Thyroid gland (tissue), 4 donors: ENCODE results near the gene PSME1. TPM values are rescaled to one million over a fixed set of nuclear protein-coding genes. Genes with fewer than 3 reads are reported as not detected.

Experiments
- DNase-seq, 2 donors: peaks; one replicate each; pipeline ENCODE4 v3.0.0-alpha.2; 2019
- H3K27ac ChIP-seq, 3 donors: fragments of 200-600 bp; sonication (generic); 1 replicate in 2 of 3; 2 replicates in 1 of 3; pipeline ENCODE4 v1.5.1; 2016 to 2019; ENCODE audit warnings: mild to moderate bottlenecking in 1 of 3, moderate library complexity in 1 of 3
- H3K27me3 ChIP-seq: fragments of 200-600 bp; sonication (generic); one replicate; pipeline ENCODE4 v1.5.1; 2019
- H3K36me3 ChIP-seq, 2 donors: fragments of 200-600 bp; sonication (generic); one replicate each; pipeline ENCODE4 v1.5.1; 2016 to 2019
- H3K4me1 ChIP-seq, 2 donors: fragments of 200-600 bp; sonication (generic); one replicate each; pipeline ENCODE4 v1.5.1; 2017 to 2019
- H3K4me3 ChIP-seq, 3 donors: fragments of 200-600 bp; sonication (generic); replicated peaks in 1 of 3; 1 replicate in 2 of 3; 2 replicates in 1 of 3; pipeline ENCODE4 v1.5.1; 2016; ENCODE audit warnings: mild to moderate bottlenecking in 1 of 3
- H3K9me3 ChIP-seq: fragments of 200-600 bp; sonication (generic); one replicate; pipeline ENCODE4 v1.5.1; 2017
- CTCF ChIP-seq, 6 experiments: fragments of 200-600 bp in 3 of 6; fragments of 450-650 bp in 3 of 6; sonication (generic) in 3 of 6; IDR thresholded peaks; one replicate each; pipeline ENCODE4 v1.5.1; 2016 to 2019; ENCODE audit warnings: antibody characterized with exemption in 6 of 6, mild to moderate bottlenecking in 2 of 6, inconsistent platforms in 1 of 6, moderate library complexity in 1 of 6
- POLR2A ChIP-seq, 2 donors: fragments of 450-650 bp; IDR thresholded peaks; one replicate each; pipeline ENCODE4 v1.6.1; 2017; ENCODE audit warnings: antibody characterized with exemption in 2 of 2, mild to moderate bottlenecking in 2 of 2, moderate library complexity in 1 of 2
- WGBS, 2 donors: methylation state at CpG; one replicate each; pipeline ENCODE4 v1.1.5; 2017; 5-methylcytosine and 5-hydroxymethylcytosine counted together
- intact Hi-C: fragments of 100-400 bp; cut with DNase I; formaldehyde crosslinking; loops from one replicate; pipeline ENCODE4 v1.15.1; 2023
- total RNA-seq, 4 donors: library from RNA; depleted of rRNA; stranded (reverse); fragments of >200 nt; gene quantifications; one replicate each; pipeline ENCODE4 v1.2.3, GENCODE V29; 2016

The PSME1 gene
- total RNA-seq, 4 donors from 2014 or later, result 117 to 193 (median 186) TPM

- no peaks in the 10 kb centered on the region for H3K27me3 ChIP-seq
- H3K4me1 ChIP-seq, result peaks cover 15 to 28% of the 10 kb centered on the region in 2 donors
- WGBS, 2 donors, result 71 to 74% methylated on average over 4 of the region's 4 CpGs
- H3K9me3 ChIP-seq, result no peaks in the 10 kb centered on the region
- intact Hi-C loops, result loop anchor here (5.0 kb wide), 1 partner anchor 49 kb away; no protein-coding TSS in a partner anchor
- DNase-seq, result no peak
- TF ChIP-seq CTCF (IDR thresholded peaks at IDR 0.05), result no peak
- TF ChIP-seq POLR2A (IDR thresholded peaks at IDR 0.05), result no peak
- peak overlapping the region; percentile 77 to 88 (median 79) for H3K27ac ChIP-seq
- H3K36me3 ChIP-seq, result peaks cover 0 to 5% of the 10 kb centered on the region in 2 donors
- H3K4me3 ChIP-seq, result no peak overlapping the region
Observed at GRCh38 chr14:24106672-24107271, 29.2 kb upstream of the PSME1 start.

GRCh38 chr14:24108336-24108874 is 27.6 kb upstream of the PSME1 start:
- peaks cover 15 to 28% of the 10 kb centered on the region in 2 donors for H3K4me1 ChIP-seq
- H3K36me3 ChIP-seq, result no peaks in the 10 kb centered on the region
- TF ChIP-seq POLR2A (IDR thresholded peaks at IDR 0.05) (no peak), CTCF (IDR thresholded peaks at IDR 0.05) (no peak)
- intact Hi-C loops, result loop anchor here (5.0 kb wide), 1 partner anchor 51 kb away; no protein-coding TSS in a partner anchor
- H3K27me3 ChIP-seq, result no peaks in the 10 kb centered on the region
- no peaks in the 10 kb centered on the region for H3K9me3 ChIP-seq
- no peak overlapping the region for H3K4me3 ChIP-seq
- DNase-seq, result no peak
- 39 to 48% methylated on average over 5 of the region's 5 CpGs for WGBS, 2 donors
- peak overlapping the region; percentile 29 to 62 (median 50) for H3K27ac ChIP-seq

GRCh38 chr14:24110060-24110459 is 25.9 kb upstream of the PSME1 start:
- Histone ChIP-seq H3K4me1 (peaks cover 15 to 28% of the 10 kb centered on the region in 2 donors), H3K4me3 (no peak overlapping the region), H3K27me3 (no peaks in the 10 kb centered on the region), H3K36me3 (no peaks in the 10 kb centered on the region), H3K9me3 (no peaks in the 10 kb centered on the region), H3K27ac (no peak overlapping the region)
- WGBS, 2 donors, result 88 to 89% methylated on average over 9 of the region's 9 CpGs
- TF ChIP-seq CTCF (IDR thresholded peaks at IDR 0.05), result no peak
- no peak for TF ChIP-seq POLR2A (IDR thresholded peaks at IDR 0.05)
- DNase-seq, result no peak
- intact Hi-C loops, result no loop called here

GRCh38 chr14:24110523-24110922 is 25.5 kb upstream of the PSME1 start:
- Histone ChIP-seq H3K27ac (no peak overlapping the region), H3K4me1 (peaks cover 16 to 26% of the 10 kb centered on the region in 2 donors), H3K4me3 (no peak overlapping the region), H3K9me3 (no peaks in the 10 kb centered on the region), H3K36me3 (no peaks in the 10 kb centered on the region), H3K27me3 (no peaks in the 10 kb centered on the region)
- no peak for TF ChIP-seq CTCF (IDR thresholded peaks at IDR 0.05)
- TF ChIP-seq POLR2A (IDR thresholded peaks at IDR 0.05), result no peak
- no peak for DNase-seq
- intact Hi-C loops, result no loop called here
- WGBS, 2 donors, result 30 to 76% methylated on average over 1 of the region's 1 CpG

- WGBS, 2 donors, result 20 to 26% methylated on average over 13 of the region's 15 CpGs
- intact Hi-C loops, result no loop called here
- peaks cover 5 to 11% of the 10 kb centered on the region in 2 donors for H3K36me3 ChIP-seq
Observed at GRCh38 chr14:24113379-24113800, 22.6 kb upstream of the PSME1 start.

More at GRCh38 chr14:24113379-24113800, 22.6 kb upstream of the PSME1 start:
- peak overlapping the region; percentile 63 to 97 (median 90) for H3K4me3 ChIP-seq
- H3K27me3 ChIP-seq, result no peaks in the 10 kb centered on the region
- peaks cover 14 to 16% of the 10 kb centered on the region in 2 donors for H3K4me1 ChIP-seq
- DNase-seq, result no peak
- TF ChIP-seq CTCF (IDR thresholded peaks at IDR 0.05), result no peak
- no peaks in the 10 kb centered on the region for H3K9me3 ChIP-seq
- H3K27ac ChIP-seq, result peak overlapping the region; percentile 98 to 100 (median 99)
